GM23338 (cell line): ENCODE data around the gene UNC5C. TPM values are rescaled to one million over a fixed set of nuclear protein-coding genes. Genes with fewer than 3 reads are reported as not detected.

Experiments
- ATAC-seq: fragments of 200-7000 bp; cut with Tn5 transposase; 3 replicates; pipeline ENCODE4 v1.9.1; 2020
- DNase-seq: peaks from one replicate; pipeline ENCODE4 v3.0.0-alpha.2; 2015; ENCODE audit warnings: low spot score
- H2AFZ ChIP-seq: fragments of 200-600 bp; sonication (generic); 2 replicates; pipeline ENCODE4 v1.8.0; 2016; ENCODE audit warnings: antibody characterized with exemption, mild to moderate bottlenecking, moderate library complexity
- H3F3A ChIP-seq: fragments of 200-600 bp; sonication (generic); replicated peaks from 2 replicates; pipeline ENCODE4 v1.8.0; 2017; ENCODE audit warnings: antibody characterized with exemption, mixed run types, low read depth
- H3K27ac ChIP-seq: fragments of 200-600 bp; sonication (generic); 2 replicates; pipeline ENCODE4 v1.6.1; 2016; ENCODE audit warnings: low read depth
- H3K27me3 ChIP-seq: fragments of 200-600 bp; sonication (generic); 2 replicates; pipeline ENCODE4 v1.8.0; 2016; ENCODE audit warnings: mild to moderate bottlenecking, mixed run types, moderate library complexity; ENCODE audit not compliant: insufficient read depth
- H3K36me3 ChIP-seq: fragments of 200-600 bp; sonication (generic); 2 replicates; pipeline ENCODE4 v1.8.0; 2016; ENCODE audit warnings: mild to moderate bottlenecking; ENCODE audit not compliant: insufficient read depth
- H3K4me1 ChIP-seq: fragments of 200-600 bp; sonication (generic); 2 replicates; pipeline ENCODE4 v1.8.0; 2016; ENCODE audit warnings: mild to moderate bottlenecking, moderate library complexity; ENCODE audit not compliant: insufficient read depth
- H3K4me2 ChIP-seq: fragments of 200-600 bp; sonication (generic); 2 replicates; pipeline ENCODE4 v1.7.1; 2017; ENCODE audit warnings: mixed run types
- H3K4me3 ChIP-seq: fragments of 200-600 bp; sonication (generic); 2 replicates; pipeline ENCODE4 v1.6.1; 2016; ENCODE audit warnings: mixed run types
- H3K79me2 ChIP-seq: fragments of 200-600 bp; sonication (generic); replicated peaks from 2 replicates; pipeline ENCODE4 v1.8.0; 2017; ENCODE audit warnings: mild to moderate bottlenecking; ENCODE audit not compliant: insufficient read depth
- H3K9me2 ChIP-seq: fragments of 200-600 bp; sonication (generic); 2 replicates; pipeline ENCODE4 v1.8.0; 2017; ENCODE audit not compliant: insufficient read depth
- H4K20me1 ChIP-seq: fragments of 200-600 bp; sonication (generic); replicated peaks from 2 replicates; pipeline ENCODE4 v1.8.0; 2017; ENCODE audit warnings: mild to moderate bottlenecking; ENCODE audit not compliant: insufficient read depth
- H3K27ac Mint-ChIP-seq: 2 replicates; pipeline ENCODE4 v1.8.0; 2020; ENCODE audit warnings: inconsistent platforms, mild to moderate bottlenecking, moderate library complexity, mixed read lengths
- H3K27me3 Mint-ChIP-seq: 3 replicates; pipeline ENCODE4 v1.8.0; 2022; ENCODE audit warnings: low read depth, mild to moderate bottlenecking, moderate library complexity, mixed read lengths, inconsistent platforms; ENCODE audit not compliant: insufficient read depth, poor library complexity
- H3K36me3 Mint-ChIP-seq: 3 replicates; pipeline ENCODE4 v1.8.0; 2021; ENCODE audit warnings: low read depth, mild to moderate bottlenecking, inconsistent platforms, moderate library complexity, mixed read lengths
- H3K4me1 Mint-ChIP-seq: 3 replicates; pipeline ENCODE4 v1.8.0; 2020; ENCODE audit warnings: mild to moderate bottlenecking, inconsistent platforms, mixed read lengths
- H3K4me3 Mint-ChIP-seq: 3 replicates; pipeline ENCODE4 v1.8.0; 2021; ENCODE audit warnings: moderate library complexity, mild to moderate bottlenecking, inconsistent platforms, mixed read lengths
- H3K9me3 Mint-ChIP-seq: 3 replicates; pipeline ENCODE4 v1.8.0; 2020; ENCODE audit warnings: moderate library complexity, mild to moderate bottlenecking, inconsistent platforms, mixed read lengths
- CREB1 ChIP-seq: fragments of 250-450 bp; sonication (Bioruptor Pico); IDR thresholded peaks from 2 replicates; pipeline ENCODE4 v1.5.0; 2020; ENCODE audit warnings: low read depth, mild to moderate bottlenecking, moderate library complexity
- EZH2 ChIP-seq: fragments of 200-600 bp; sonication (generic); IDR thresholded peaks from one replicate; pipeline ENCODE4 v1.8.0; 2017; ENCODE audit warnings: antibody characterized with exemption, mild to moderate bottlenecking, low read depth; ENCODE audit not compliant: unreplicated experiment
- EZH2phosphoT487 ChIP-seq: fragments of 200-600 bp; sonication (generic); IDR thresholded peaks from one replicate; pipeline ENCODE4 v1.8.1; 2018; ENCODE audit warnings: antibody characterized with exemption; ENCODE audit not compliant: unreplicated experiment
- JUNB ChIP-seq: IDR thresholded peaks from one replicate; pipeline ENCODE4 v1.6.1; 2016; ENCODE audit warnings: antibody characterized with exemption; ENCODE audit not compliant: unreplicated experiment
- NANOG ChIP-seq: IDR thresholded peaks from 2 replicates; pipeline ENCODE4 v1.6.1; 2016; ENCODE audit warnings: antibody characterized with exemption, borderline replicate concordance
- POLR2AphosphoS5 ChIP-seq: IDR thresholded peaks from 2 replicates; pipeline ENCODE4 v1.6.1; 2016; ENCODE audit warnings: antibody characterized with exemption, low read depth
- ZNF114 ChIP-seq: fragments of 250-450 bp; sonication (Bioruptor Pico); IDR thresholded peaks from 2 replicates; pipeline ENCODE4 v1.5.0; 2020; ENCODE audit warnings: mild to moderate bottlenecking, moderate library complexity
- ZNF331 ChIP-seq: fragments of 250-450 bp; sonication (Bioruptor Pico); IDR thresholded peaks from 2 replicates; pipeline ENCODE4 v1.5.0; 2020; ENCODE audit warnings: low read depth, mild to moderate bottlenecking, moderate library complexity
- polyA plus RNA-seq: library from polyadenylated mRNA; unstranded; fragments of >200 nt; fragmentation: Nextera tagmentation; extraction: Ambion mirVana; gene quantifications from 2 replicates; pipeline ENCODE4 v1.2.1, GENCODE V29; 2016
- total RNA-seq: library from RNA; depleted of rRNA; stranded (reverse); fragments of >200 nt; shearing (Covaris generic); gene quantifications from 2 replicates; pipeline ENCODE4 v1.2.3, GENCODE V29; 2014
- TF ChIP-seq, protein P1 (sequence below), 2 experiments: fragments of 200-600 bp in 1 of 2; sonication (generic) in 1 of 2; conservative IDR thresholded peaks; 2 replicates each; pipeline versions ENCODE4 v1.5.1 to v1.6.1; 2016 to 2017; ENCODE audit warnings: antibody characterized with exemption in 2 of 2, low read depth in 2 of 2, mild to moderate bottlenecking in 2 of 2, moderate library complexity in 1 of 2
- TF ChIP-seq, protein P2 (sequence below): fragments of 250-450 bp; sonication (Bioruptor Pico); IDR thresholded peaks from 2 replicates; pipeline ENCODE4 v1.5.0; 2020; ENCODE audit warnings: mild to moderate bottlenecking, moderate library complexity

UNC5C gene
- total and polyA plus RNA-seq, 2 experiments from 2014 or later, result 0.08 to 0.21 TPM

DNA sequence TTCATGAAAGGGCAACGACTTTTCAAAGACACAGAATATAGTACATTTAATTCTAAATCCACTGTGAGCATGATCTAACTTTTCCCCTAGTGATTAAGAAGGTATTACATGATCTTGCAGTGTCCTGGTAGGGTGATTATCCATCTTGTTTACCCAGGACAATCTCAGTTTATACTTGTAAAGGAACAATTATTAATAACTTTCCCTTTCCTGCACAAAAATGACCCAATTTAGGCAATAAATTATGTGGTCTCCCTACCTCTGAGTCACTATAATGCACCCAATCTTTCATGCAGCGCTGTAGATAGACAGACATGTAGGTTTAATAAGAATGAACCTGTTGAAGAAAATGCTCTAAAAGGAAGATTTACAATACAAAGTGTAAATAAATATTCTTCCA is 22.7 kb downstream of the UNC5C start:
- Mint-ChIP-seq H3K27me3 (no peaks in the 10 kb centered on the region), H3K4me1 (peaks cover 9% of the 10 kb centered on the region; the same call in 2 of the 3 replicates), H3K4me3 (no peak overlapping the region), H3K9me3 (no peaks in the 10 kb centered on the region), H3K27ac (no peak overlapping the region), H3K36me3 (no peaks in the 10 kb centered on the region)
- Histone ChIP-seq H3K27me3 (no peaks in the 10 kb centered on the region), H3F3A (no peaks in the 10 kb centered on the region), H3K4me3 (no peak overlapping the region), H3K79me2 (no peaks in the 10 kb centered on the region), H3K9me2 (no peaks in the 10 kb centered on the region), H3K4me1 (no peaks in the 10 kb centered on the region), H3K4me2 (no peak overlapping the region), H3K36me3 (no peaks in the 10 kb centered on the region), H2AFZ (no peak overlapping the region), H3K27ac (no peak overlapping the region), H4K20me1 (no peaks in the 10 kb centered on the region)
- ATAC-seq (no peak), DNase-seq (no peak)
- TF ChIP-seq, protein P1, sequence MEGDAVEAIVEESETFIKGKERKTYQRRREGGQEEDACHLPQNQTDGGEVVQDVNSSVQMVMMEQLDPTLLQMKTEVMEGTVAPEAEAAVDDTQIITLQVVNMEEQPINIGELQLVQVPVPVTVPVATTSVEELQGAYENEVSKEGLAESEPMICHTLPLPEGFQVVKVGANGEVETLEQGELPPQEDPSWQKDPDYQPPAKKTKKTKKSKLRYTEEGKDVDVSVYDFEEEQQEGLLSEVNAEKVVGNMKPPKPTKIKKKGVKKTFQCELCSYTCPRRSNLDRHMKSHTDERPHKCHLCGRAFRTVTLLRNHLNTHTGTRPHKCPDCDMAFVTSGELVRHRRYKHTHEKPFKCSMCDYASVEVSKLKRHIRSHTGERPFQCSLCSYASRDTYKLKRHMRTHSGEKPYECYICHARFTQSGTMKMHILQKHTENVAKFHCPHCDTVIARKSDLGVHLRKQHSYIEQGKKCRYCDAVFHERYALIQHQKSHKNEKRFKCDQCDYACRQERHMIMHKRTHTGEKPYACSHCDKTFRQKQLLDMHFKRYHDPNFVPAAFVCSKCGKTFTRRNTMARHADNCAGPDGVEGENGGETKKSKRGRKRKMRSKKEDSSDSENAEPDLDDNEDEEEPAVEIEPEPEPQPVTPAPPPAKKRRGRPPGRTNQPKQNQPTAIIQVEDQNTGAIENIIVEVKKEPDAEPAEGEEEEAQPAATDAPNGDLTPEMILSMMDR (conservative IDR thresholded peaks at IDR 0.05; ENCODE audit: low read depth in 2 of 2), result no peak
- TF ChIP-seq CREB1 (CRISPR knock-in tag) (no peak), EZH2phosphoT487 (no peak)

GRCh38 chr4:95524729-95525128 is 24.0 kb downstream of the UNC5C start:
- no peak overlapping the region for H3K4me3 ChIP-seq
- Mint-ChIP-seq H3K27me3 (no peaks in the 10 kb centered on the region), H3K36me3 (no peaks in the 10 kb centered on the region), H3K9me3 (no peaks in the 10 kb centered on the region), H3K4me3 (no peak overlapping the region), H3K27ac (no peak overlapping the region), H3K4me1 (peaks cover 9% of the 10 kb centered on the region; the same call in 2 of the 3 replicates)
- ATAC-seq (no peak), DNase-seq (no peak)
- no peak overlapping the region for H3K4me2 ChIP-seq
- H3K9me2 ChIP-seq, result no peaks in the 10 kb centered on the region
- no peaks in the 10 kb centered on the region for H3K4me1 ChIP-seq
- H3F3A ChIP-seq, result no peaks in the 10 kb centered on the region
- no peaks in the 10 kb centered on the region for H4K20me1 ChIP-seq
- no peaks in the 10 kb centered on the region for H3K36me3 ChIP-seq
- H3K27ac ChIP-seq, result no peak overlapping the region
- H2AFZ ChIP-seq, result peak overlapping the region; percentile 91; the same call in 1 of the 2 replicates
- H3K79me2 ChIP-seq, result no peaks in the 10 kb centered on the region
- no peaks in the 10 kb centered on the region for H3K27me3 ChIP-seq
- TF ChIP-seq JUNB (no peak), EZH2phosphoT487 (no peak), ZNF114 (CRISPR knock-in tag) (no peak), EZH2 (no peak), POLR2AphosphoS5 (no peak), CREB1 (CRISPR knock-in tag) (no peak), ZNF331 (CRISPR knock-in tag) (no peak), NANOG (no peak)
- TF ChIP-seq, protein P2, sequence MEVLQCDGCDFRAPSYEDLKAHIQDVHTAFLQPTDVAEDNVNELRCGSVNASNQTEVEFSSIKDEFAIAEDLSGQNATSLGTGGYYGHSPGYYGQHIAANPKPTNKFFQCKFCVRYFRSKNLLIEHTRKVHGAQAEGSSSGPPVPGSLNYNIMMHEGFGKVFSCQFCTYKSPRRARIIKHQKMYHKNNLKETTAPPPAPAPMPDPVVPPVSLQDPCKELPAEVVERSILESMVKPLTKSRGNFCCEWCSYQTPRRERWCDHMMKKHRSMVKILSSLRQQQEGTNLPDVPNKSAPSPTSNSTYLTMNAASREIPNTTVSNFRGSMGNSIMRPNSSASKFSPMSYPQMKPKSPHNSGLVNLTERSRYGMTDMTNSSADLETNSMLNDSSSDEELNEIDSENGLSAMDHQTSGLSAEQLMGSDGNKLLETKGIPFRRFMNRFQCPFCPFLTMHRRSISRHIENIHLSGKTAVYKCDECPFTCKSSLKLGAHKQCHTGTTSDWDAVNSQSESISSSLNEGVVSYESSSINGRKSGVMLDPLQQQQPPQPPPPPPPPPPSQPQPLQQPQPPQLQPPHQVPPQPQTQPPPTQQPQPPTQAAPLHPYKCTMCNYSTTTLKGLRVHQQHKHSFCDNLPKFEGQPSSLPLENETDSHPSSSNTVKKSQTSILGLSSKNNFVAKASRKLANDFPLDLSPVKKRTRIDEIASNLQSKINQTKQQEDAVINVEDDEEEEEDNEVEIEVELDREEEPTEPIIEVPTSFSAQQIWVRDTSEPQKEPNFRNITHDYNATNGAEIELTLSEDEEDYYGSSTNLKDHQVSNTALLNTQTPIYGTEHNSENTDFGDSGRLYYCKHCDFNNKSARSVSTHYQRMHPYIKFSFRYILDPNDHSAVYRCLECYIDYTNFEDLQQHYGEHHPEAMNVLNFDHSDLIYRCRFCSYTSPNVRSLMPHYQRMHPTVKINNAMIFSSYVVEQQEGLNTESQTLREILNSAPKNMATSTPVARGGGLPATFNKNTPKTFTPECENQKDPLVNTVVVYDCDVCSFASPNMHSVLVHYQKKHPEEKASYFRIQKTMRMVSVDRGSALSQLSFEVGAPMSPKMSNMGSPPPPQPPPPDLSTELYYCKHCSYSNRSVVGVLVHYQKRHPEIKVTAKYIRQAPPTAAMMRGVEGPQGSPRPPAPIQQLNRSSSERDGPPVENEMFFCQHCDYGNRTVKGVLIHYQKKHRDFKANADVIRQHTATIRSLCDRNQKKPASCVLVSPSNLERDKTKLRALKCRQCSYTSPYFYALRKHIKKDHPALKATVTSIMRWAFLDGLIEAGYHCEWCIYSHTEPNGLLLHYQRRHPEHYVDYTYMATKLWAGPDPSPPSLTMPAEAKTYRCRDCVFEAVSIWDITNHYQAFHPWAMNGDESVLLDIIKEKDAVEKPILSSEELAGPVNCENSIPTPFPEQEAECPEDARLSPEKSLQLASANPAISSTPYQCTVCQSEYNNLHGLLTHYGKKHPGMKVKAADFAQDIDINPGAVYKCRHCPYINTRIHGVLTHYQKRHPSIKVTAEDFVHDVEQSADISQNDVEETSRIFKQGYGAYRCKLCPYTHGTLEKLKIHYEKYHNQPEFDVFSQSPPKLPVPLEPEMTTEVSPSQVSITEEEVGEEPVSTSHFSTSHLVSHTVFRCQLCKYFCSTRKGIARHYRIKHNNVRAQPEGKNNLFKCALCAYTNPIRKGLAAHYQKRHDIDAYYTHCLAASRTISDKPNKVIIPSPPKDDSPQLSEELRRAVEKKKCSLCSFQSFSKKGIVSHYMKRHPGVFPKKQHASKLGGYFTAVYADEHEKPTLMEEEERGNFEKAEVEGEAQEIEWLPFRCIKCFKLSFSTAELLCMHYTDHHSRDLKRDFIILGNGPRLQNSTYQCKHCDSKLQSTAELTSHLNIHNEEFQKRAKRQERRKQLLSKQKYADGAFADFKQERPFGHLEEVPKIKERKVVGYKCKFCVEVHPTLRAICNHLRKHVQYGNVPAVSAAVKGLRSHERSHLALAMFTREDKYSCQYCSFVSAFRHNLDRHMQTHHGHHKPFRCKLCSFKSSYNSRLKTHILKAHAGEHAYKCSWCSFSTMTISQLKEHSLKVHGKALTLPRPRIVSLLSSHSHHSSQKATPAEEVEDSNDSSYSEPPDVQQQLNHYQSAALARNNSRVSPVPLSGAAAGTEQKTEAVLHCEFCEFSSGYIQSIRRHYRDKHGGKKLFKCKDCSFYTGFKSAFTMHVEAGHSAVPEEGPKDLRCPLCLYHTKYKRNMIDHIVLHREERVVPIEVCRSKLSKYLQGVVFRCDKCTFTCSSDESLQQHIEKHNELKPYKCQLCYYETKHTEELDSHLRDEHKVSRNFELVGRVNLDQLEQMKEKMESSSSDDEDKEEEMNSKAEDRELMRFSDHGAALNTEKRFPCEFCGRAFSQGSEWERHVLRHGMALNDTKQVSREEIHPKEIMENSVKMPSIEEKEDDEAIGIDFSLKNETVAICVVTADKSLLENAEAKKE (CRISPR knock-in tag), result no peak
- TF ChIP-seq, protein P1 (conservative IDR thresholded peaks at IDR 0.05; ENCODE audit: low read depth in 2 of 2), result no peak
